Panc1 (cell line): ENCODE data around the gene HSPA12A.

ENCODE experiments used
- CTCF ChIP-seq: fragments of 450-650 bp; IDR thresholded peaks from 2 replicates; pipeline ENCODE4 v1.5.1; 2017; ENCODE audit warnings: mild to moderate bottlenecking
- POLR2AphosphoS5 ChIP-seq: IDR thresholded peaks from 2 replicates; pipeline ENCODE4 v1.6.1; 2012; ENCODE audit warnings: mild to moderate bottlenecking, low read depth, low read length, moderate library complexity
- REST ChIP-seq, 2 experiments: IDR thresholded peaks; 2 replicates each; pipeline ENCODE4 v1.6.1; 2011 to 2012; ENCODE audit warnings: low read depth in 2 of 2, control low read depth in 1 of 2, low read length in 1 of 2, mild to moderate bottlenecking in 1 of 2, moderate library complexity in 1 of 2; ENCODE audit not compliant: insufficient read depth in 1 of 2
- TCF7L2 ChIP-seq: IDR thresholded peaks from 2 replicates; pipeline ENCODE4 v1.6.1; 2011; ENCODE audit warnings: mild to moderate bottlenecking, low read depth, low read length, inconsistent platforms

- TF ChIP-seq CTCF: no peak
- TF ChIP-seq POLR2AphosphoS5: no peak
- no peak for TF ChIP-seq TCF7L2
- TF ChIP-seq REST (IDR thresholded peaks at IDR 0.05; ENCODE audit: insufficient read depth in 1 of 2, low read depth in 2 of 2, low read length in 1 of 2): no peak
These were observed 10.8 kb upstream of the HSPA12A start for GRCh38 chr10:116752969-116753665.
